K562 (cell line): ENCODE data around the gene ZBTB32. TPM values are rescaled to one million over a fixed set of nuclear protein-coding genes. Genes with fewer than 3 reads are reported as not detected.

ENCODE experiments used
- ATAC-seq: fragments of 200-7000 bp; cut with Tn5 transposase; 3 replicates; pipeline ENCODE4 v1.9.1; 2020; ENCODE audit warnings: moderate library complexity
- BruUV-seq: library from RNA; stranded (reverse); fragments of 400-500 nt; replicated peaks from 2 replicates; lab custom pipeline; 2021; lab: Mats Ljungman, UMichigan
- CTCF ChIA-PET: fragments of 300-600 bp; formaldehyde crosslinking; extraction: SDS; loops from one replicate; lab custom pipeline; 2021; ENCODE audit warnings: low intra/inter-chr PET ratio; lab: Yijun Ruan, JAX
- POLR2A ChIA-PET: fragments of 300-600, 350-650 bp; sonication (Branson Sonifier 250); formaldehyde crosslinking; extraction: SDS; loops from one replicate; lab custom pipeline; 2021; ENCODE audit warnings: antibody characterized with exemption, inconsistent platforms; lab: Yijun Ruan, JAX
- DNase-seq, 4 experiments: peaks; one replicate each; pipeline versions ENCODE4 v3.0.0 to v3.0.0-alpha.2; 2011 to 2018; ENCODE audit warnings: low spot score in 3 of 4, mixed read lengths in 3 of 4; ENCODE audit errors: extremely low read depth in 1 of 4
- FAIRE-seq: peaks from 2 replicates; lab custom pipeline; 2011; peaks lifted over from hg19 to GRCh38; lab: Jason Lieb, UNC
- H2AFZ ChIP-seq: 2 replicates; pipeline ENCODE4 v1.6.0; 2011; ENCODE audit warnings: low read depth, low read length, control low read depth, inconsistent platforms
- H3K27ac ChIP-seq: fragments of 200-600 bp; 3 replicates; pipeline ENCODE4 v1.8.0; 2011; ENCODE audit warnings: low read depth, mild to moderate bottlenecking, control low read depth, inconsistent platforms, low read length, moderate library complexity, mixed read lengths; ENCODE audit errors: extremely low read depth
- H3K27me3 ChIP-seq, 2 experiments: fragments of 300-600 bp in 1 of 2; 2 replicates in 1 of 2; 3 replicates in 1 of 2; pipeline versions ENCODE4 v1.6.0 to v1.8.0; 2011; ENCODE audit warnings: inconsistent platforms in 2 of 2, low read length in 2 of 2, mild to moderate bottlenecking in 1 of 2, mixed read lengths in 1 of 2, moderate library complexity in 1 of 2; ENCODE audit not compliant: control insufficient read depth in 2 of 2, insufficient read depth in 2 of 2
- H3K36me3 ChIP-seq: fragments of 300-600 bp; 3 replicates; pipeline ENCODE4 v1.8.0; 2011; ENCODE audit warnings: mild to moderate bottlenecking, low read length, inconsistent platforms; ENCODE audit not compliant: control insufficient read depth, insufficient read depth
- H3K4me1 ChIP-seq, 2 experiments: fragments of 200-600 bp in 1 of 2; replicated peaks in 1 of 2; 2 replicates in 1 of 2; 3 replicates in 1 of 2; pipeline versions ENCODE4 v1.5.1 to v1.8.0; 2011; ENCODE audit warnings: inconsistent platforms in 2 of 2, low read length in 2 of 2, mild to moderate bottlenecking in 1 of 2, mixed read lengths in 1 of 2, moderate library complexity in 1 of 2; ENCODE audit not compliant: control insufficient read depth in 2 of 2, insufficient read depth in 2 of 2
- H3K4me2 ChIP-seq: 2 replicates; pipeline ENCODE4 v1.6.1; 2011; ENCODE audit warnings: low read length, control low read depth, inconsistent platforms, mixed read lengths; ENCODE audit not compliant: insufficient read depth
- H3K4me3 ChIP-seq: fragments of 200-600 bp; sonication (generic), shearing (Covaris generic); 2 replicates; pipeline ENCODE4 v1.5.1; 2016; ENCODE audit warnings: control low read depth, inconsistent platforms
- H3K79me2 ChIP-seq: fragments of 200-600 bp; 3 replicates; pipeline ENCODE4 v1.8.0; 2011; ENCODE audit warnings: low read length, inconsistent platforms; ENCODE audit not compliant: control insufficient read depth, insufficient read depth
- H3K9ac ChIP-seq, 2 experiments: 2 replicates each; pipeline versions ENCODE4 v1.6.0 to v1.6.1; 2011; ENCODE audit warnings: low read depth in 2 of 2, low read length in 2 of 2, control low read depth in 1 of 2, inconsistent platforms in 1 of 2, mild to moderate bottlenecking in 1 of 2, mixed read lengths in 1 of 2; ENCODE audit not compliant: insufficient read depth in 1 of 2
- H3K9me1 ChIP-seq: one replicate; pipeline ENCODE4 v1.6.0; 2011; ENCODE audit warnings: inconsistent platforms, mild to moderate bottlenecking, low read length, moderate library complexity; ENCODE audit not compliant: control insufficient read depth, insufficient read depth
- H3K9me3 ChIP-seq: replicated peaks from 2 replicates; pipeline ENCODE4 v1.5.1; 2011; ENCODE audit warnings: low read depth, low read length, inconsistent platforms; ENCODE audit not compliant: control insufficient read depth, insufficient read depth
- H4K20me1 ChIP-seq: replicated peaks from 2 replicates; pipeline ENCODE4 v1.6.1; 2011; ENCODE audit warnings: low read length, inconsistent platforms, mixed read lengths; ENCODE audit not compliant: control insufficient read depth, insufficient read depth
- ARID1B ChIP-seq: fragments of 450-650 bp; IDR thresholded peaks from 2 replicates; pipeline ENCODE4 v1.6.1; 2016; ENCODE audit warnings: antibody characterized with exemption, mild to moderate bottlenecking, inconsistent platforms
- CEBPZ ChIP-seq: fragments of 150-350 bp; IDR thresholded peaks from 2 replicates; pipeline ENCODE4 v1.6.1; 2014; ENCODE audit warnings: low read depth, mild to moderate bottlenecking, low read length, borderline replicate concordance
- CHCHD3 ChIP-seq: fragments of 250-450 bp; sonication (Bioruptor Pico); IDR thresholded peaks from 2 replicates; pipeline ENCODE4 v2.1.2; 2022; ENCODE audit warnings: mild to moderate bottlenecking
- ELF1 ChIP-seq: fragments of 200-800 bp; sonication (Bioruptor generic); IDR thresholded peaks from 2 replicates; pipeline ENCODE4 v1.6.1; 2016; ENCODE audit warnings: missing genetic modification characterization, missing compliant biosample characterization
- EP400 ChIP-seq: fragments of 450-650 bp; IDR thresholded peaks from 2 replicates; pipeline ENCODE4 v1.6.1; 2017; ENCODE audit warnings: antibody characterized with exemption, mild to moderate bottlenecking, moderate library complexity
- ETV1 ChIP-seq: fragments of 450-650 bp; conservative IDR thresholded peaks from 2 replicates; pipeline ENCODE4 v1.6.1; 2016; ENCODE audit warnings: missing genetic modification characterization, control low read depth, low read depth, missing compliant biosample characterization
- FOXP1 ChIP-seq: sonication (generic); formaldehyde crosslinking; IDR thresholded peaks from 2 replicates; pipeline ENCODE4 v1.8.0; 2022; ENCODE audit warnings: mild to moderate bottlenecking, missing genetic modification reagents
- GTF2E2 ChIP-seq: fragments of 200-800 bp; sonication (Bioruptor generic); IDR thresholded peaks from 2 replicates; pipeline ENCODE4 v1.6.1; 2016; ENCODE audit warnings: missing genetic modification characterization, missing compliant biosample characterization
- HDAC1 ChIP-seq, 2 experiments: fragments of 450-650 bp; IDR thresholded peaks; 2 replicates each; pipeline ENCODE4 v1.6.1; 2016 to 2017; ENCODE audit warnings: inconsistent platforms in 1 of 2, mild to moderate bottlenecking in 1 of 2, moderate library complexity in 1 of 2
- KDM4B ChIP-seq, 2 experiments: fragments of 450-650 bp in 1 of 2; sonication (generic) in 1 of 2; IDR thresholded peaks; 2 replicates each; pipeline ENCODE4 v1.6.1; 2016 to 2017; ENCODE audit warnings: borderline replicate concordance in 2 of 2, antibody characterized with exemption in 1 of 2, low read depth in 1 of 2, mild to moderate bottlenecking in 1 of 2
- KDM5B ChIP-seq: fragments of 200-600 bp; sonication (generic); IDR thresholded peaks from 2 replicates; pipeline ENCODE4 v1.6.1; 2012; ENCODE audit warnings: low read depth, mild to moderate bottlenecking, moderate library complexity, low read length, control low read depth, inconsistent platforms; ENCODE audit not compliant: insufficient replicate concordance
- NR2C1 ChIP-seq, 2 experiments: fragments of 450-650 bp; IDR thresholded peaks; 2 replicates each; pipeline ENCODE4 v1.6.1; 2017; ENCODE audit warnings: mild to moderate bottlenecking in 2 of 2, antibody characterized with exemption in 1 of 2, inconsistent platforms in 1 of 2, missing compliant biosample characterization in 1 of 2, missing genetic modification characterization in 1 of 2
- PHF8 ChIP-seq: fragments of 200-600 bp; sonication (generic); IDR thresholded peaks from 2 replicates; pipeline ENCODE4 v1.6.1; 2012; ENCODE audit warnings: mixed run types, mild to moderate bottlenecking, inconsistent platforms, low read length, moderate library complexity, borderline replicate concordance
- POLR2A ChIP-seq: fragments of 450-650 bp; conservative IDR thresholded peaks from 2 replicates; pipeline ENCODE4 v1.6.1; 2016
- ZNF639 ChIP-seq, 2 experiments: fragments of 200-800 bp in 1 of 2; sonication (Bioruptor generic) in 1 of 2; sonication (generic) in 1 of 2; formaldehyde crosslinking in 1 of 2; IDR thresholded peaks in 1 of 2; conservative IDR thresholded peaks in 1 of 2; 2 replicates each; pipeline versions ENCODE4 v1.5.0 to v1.6.1; 2016 to 2020; ENCODE audit warnings: missing compliant biosample characterization in 1 of 2, missing genetic modification characterization in 1 of 2, missing genetic modification reagents in 1 of 2
- WGBS: fragments of 100-300 bp; shearing (Covaris generic); methylation state at CpG from one replicate; pipeline ENCODE4 v1.1.6; 2016; ENCODE audit warnings: low coverage, mixed read lengths; ENCODE audit not compliant: insufficient coverage; ENCODE audit errors: missing lambda C conversion rate; 5-methylcytosine and 5-hydroxymethylcytosine counted together
- in situ Hi-C: fragments of 300-500 bp; cut with MboI; formaldehyde crosslinking; loops from 4 replicates; pipeline ENCODE4 v1.15.0; 2018; ENCODE audit warnings: inconsistent platforms, mixed read lengths
- intact Hi-C: fragments of 100-400 bp; cut with micrococcal nuclease; formaldehyde crosslinking; loops from 2 replicates; pipeline ENCODE4 v1.14.2; 2022
- polyA plus RNA-seq, 8 experiments: library from polyadenylated mRNA; depleted of rRNA in 4 of 8; stranded (reverse) in 5 of 8; unstranded in 3 of 8; fragments of >200 nt; fragmentation: Nextera tagmentation in 2 of 8; fragmentation: Illumina TruSeq in 1 of 8; extraction: Ambion mirVana in 2 of 8; extraction: Trizol in 1 of 8; gene quantifications; 2 replicates each; pipeline versions ENCODE4 v1.2.1 to v1.2.3, GENCODE V29; 2011 to 2014; ENCODE audit warnings: inconsistent platforms in 1 of 8, missing spikeins in 1 of 8
- total RNA-seq, 7 experiments: library from RNA; depleted of rRNA in 6 of 7; stranded (reverse); fragments of >200 nt in 6 of 7; fragmentation: Illumina TruSeq in 2 of 7; extraction: Trizol in 2 of 7; gene quantifications; 2 replicates each; pipeline versions ENCODE4 v1.2.1 to v1.2.3, GENCODE V29; 2011 to 2021; ENCODE audit warnings: low replicate concordance in 1 of 7

ZBTB32 gene
- total and polyA plus RNA-seq, 9 of the 15 experiments (the other 6 are each of a cell fraction or from before 2014, with no cell fraction given), result 0.20 TPM; not detected in 8

GRCh38 chr19:35745328-35746086 lies 41.1 kb downstream of the ZBTB32 start, which contains the start of the genes PSENEN and U2AF1L4:
Gene PSENEN, plus strand, starts transcription at chr19:35745651. Its CDS starts 280 bp downstream, at chr19:35745931.
Gene U2AF1L4, minus strand, starts transcription at chr19:35745418. Its CDS starts 27 bp downstream, at chr19:35745391.
- BruUV-seq, result TSS peak; percentile 62
- peak within 1 kb of the TSS; percentile 92 to 94 for H3K9ac ChIP-seq
- FAIRE-seq (peak; percentile 95), DNase-seq (peak; percentile 87 to 100 (median 90)), ATAC-seq (peak; percentile 70)
- in situ Hi-C loops (no loop called here), intact Hi-C loops (loop anchor here (10.0 kb wide), 1 partner anchor 101 kb away; the partner anchor contains the start of genes COX6B1 and ETV2)
- ChIA-PET POLR2A (interaction anchor here (0.7 to 1.9 kb wide), 6 partner anchors 9 to 401 kb away, joined by 3 to 12 read pairs (median 4); partner anchors contain the start of gene PROSER3), CTCF (no interaction called here)
- H3K9me3 ChIP-seq, result no peaks in the 10 kb centered on the region
- H3K27me3 ChIP-seq, result no peaks in the 10 kb centered on the region
- H3K9me1 ChIP-seq, result no peaks in the 10 kb centered on the region
- H3K79me2 ChIP-seq, result peaks cover 16% of the 10 kb centered on the region
- peak within 1 kb of the TSS; percentile 92 for H3K4me3 ChIP-seq
- peak within 1 kb of the TSS; percentile 95 for H3K4me2 ChIP-seq
- peaks cover 19% of the 10 kb centered on the region; the same call in 1 of the 3 replicates for H3K36me3 ChIP-seq
- under 1% methylated on average over 40 of the region's 40 CpGs for WGBS
- H3K27ac ChIP-seq, result peak within 1 kb of the TSS; percentile 99
- peak within 1 kb of the TSS; percentile 92 for H2AFZ ChIP-seq
- peaks cover 27 to 47% of the 10 kb centered on the region in 2 experiments; a peak in 4 of 5 replicates for H3K4me1 ChIP-seq
- H4K20me1 ChIP-seq, result no peaks in the 10 kb centered on the region
- TF ChIP-seq CEBPZ (no peak), CHCHD3 (CRISPR knock-in tag) (no peak), FOXP1 (CRISPR knock-in tag) (0 out of 2 replicates have a peak, but pooled peaks have one; percentile 18), NR2C1 (IDR thresholded peaks at IDR 0.05) (peak; percentile 49), NR2C1 (tag; IDR thresholded peaks at IDR 0.05) (peak; percentile 54; the same call in 1 of the 2 replicates), ELF1 (tag) (peak; percentile 11; the same call in 1 of the 2 replicates), KDM4B (IDR thresholded peaks at IDR 0.05; ENCODE audit: borderline replicate concordance in 2 of 2, low read depth in 1 of 2) (0 out of 4 replicates have a peak, but pooled peaks of 1 of the 2 experiments have one; percentile 53), POLR2A (peak; percentile 35; the same call in 1 of the 2 replicates), KDM5B (peak; percentile 10), EP400 (peak; percentile 24; the same call in 1 of the 2 replicates), HDAC1 (IDR thresholded peaks at IDR 0.05) (peak in 1 of 2 experiments; percentile 61; a peak in 2 of 4 replicates), ZNF639 (CRISPR knock-in tag; conservative IDR thresholded peaks at IDR 0.05 in 1 of 2, IDR thresholded peaks at IDR 0.05 in 1 of 2) (peak in 1 of 2 experiments; percentile 2; a peak in 1 of 4 replicates), GTF2E2 (tag) (0 out of 2 replicates have a peak, but pooled peaks have one; percentile 21), ARID1B (no peak), PHF8 (peak; percentile 59; the same call in 1 of the 2 replicates), ETV1 (tag) (peak; percentile 75)
